Duodenal mucosa (tissue), 2 donors: ENCODE data around the gene GLYAT.

ENCODE experiments used
- H3K27ac ChIP-seq: one replicate; pipeline ENCODE4 v1.7.0; 2013; ENCODE audit warnings: low read depth, low read length
- H3K27me3 ChIP-seq, 2 donors: one replicate each; pipeline ENCODE4 v1.7.0; 2013; ENCODE audit warnings: low read length in 2 of 2, control low read depth in 1 of 2; ENCODE audit not compliant: insufficient read depth in 2 of 2, control insufficient read depth in 1 of 2
- H3K36me3 ChIP-seq, 2 donors: one replicate each; pipeline ENCODE4 v1.7.0; 2013; ENCODE audit warnings: low read length in 2 of 2, control low read depth in 1 of 2; ENCODE audit not compliant: insufficient read depth in 2 of 2, control insufficient read depth in 1 of 2
- H3K4me1 ChIP-seq, 2 donors: one replicate each; pipeline ENCODE4 v1.7.0; 2013; ENCODE audit warnings: low read length in 2 of 2, control low read depth in 1 of 2; ENCODE audit not compliant: insufficient read depth in 2 of 2, control insufficient read depth in 1 of 2
- H3K4me3 ChIP-seq, 2 donors: one replicate each; pipeline ENCODE4 v1.7.0; 2013; ENCODE audit warnings: low read length in 2 of 2, low read depth in 1 of 2
- H3K9ac ChIP-seq, 2 donors: one replicate each; pipeline ENCODE4 v1.7.0; 2013; ENCODE audit warnings: low read length in 2 of 2, low read depth in 1 of 2
- H3K9me3 ChIP-seq, 2 donors: one replicate each; pipeline ENCODE4 v1.7.0; 2013; ENCODE audit warnings: low read length in 2 of 2, control low read depth in 1 of 2; ENCODE audit not compliant: control insufficient read depth in 1 of 2

GLYAT gene

GRCh38 chr11:58744988-58745704, 13.4 kb upstream of the GLYAT start:
- H3K4me3 ChIP-seq, result no peak overlapping the region
- H3K27ac ChIP-seq, result no peak overlapping the region
- H3K9ac ChIP-seq, result no peak overlapping the region
- no peaks in the 10 kb centered on the region for H3K36me3 ChIP-seq
- no peaks in the 10 kb centered on the region for H3K4me1 ChIP-seq
- H3K9me3 ChIP-seq, result no peaks in the 10 kb centered on the region
- no peaks in the 10 kb centered on the region for H3K27me3 ChIP-seq

DNA sequence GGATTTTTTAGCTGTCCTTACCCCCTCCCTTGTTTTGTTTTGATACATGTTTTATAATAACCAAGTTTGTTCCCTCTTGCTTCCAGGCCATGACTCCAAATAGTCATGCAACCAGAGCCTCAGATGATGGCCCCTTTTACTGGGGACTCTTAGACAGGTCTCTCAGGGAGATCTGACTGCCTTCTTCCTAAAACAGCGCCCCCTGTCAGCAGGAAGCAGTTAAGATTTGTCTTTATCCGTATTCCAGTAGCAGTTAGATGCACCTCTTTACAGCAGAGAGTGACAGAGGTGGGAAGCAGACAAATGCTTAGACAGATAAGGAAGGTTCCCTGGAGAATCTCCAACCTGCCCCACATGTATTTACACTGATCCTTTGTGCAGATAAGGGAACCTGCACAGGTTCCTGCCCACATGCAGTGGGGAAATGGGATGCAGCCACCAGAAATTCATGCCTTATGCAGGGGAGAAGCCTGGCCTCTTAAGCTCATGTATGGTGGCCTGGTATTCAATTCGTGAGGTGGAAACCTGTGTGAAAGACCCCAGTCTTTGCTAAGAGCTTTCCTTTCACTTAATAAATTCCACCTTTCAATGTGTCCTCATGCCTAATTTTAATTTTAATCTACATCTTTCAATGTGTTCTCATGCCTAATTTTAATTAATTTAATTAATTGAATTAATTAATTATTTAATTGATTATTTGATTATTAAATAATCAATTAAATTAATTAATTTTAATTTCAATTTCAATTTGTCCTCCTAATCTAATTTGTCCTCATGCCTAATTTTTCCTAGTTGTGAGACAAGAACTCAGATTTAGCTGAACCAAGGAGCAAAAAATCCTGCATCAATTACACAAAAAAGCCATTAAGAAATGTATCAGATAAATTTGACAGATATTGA, 11.5 kb upstream of the GLYAT start:
- Histone ChIP-seq H3K9ac (no peak overlapping the region), H3K27me3 (no peaks in the 10 kb centered on the region), H3K4me3 (no peak overlapping the region), H3K9me3 (no peaks in the 10 kb centered on the region), H3K27ac (no peak overlapping the region), H3K36me3 (no peaks in the 10 kb centered on the region), H3K4me1 (no peaks in the 10 kb centered on the region)

DNA sequence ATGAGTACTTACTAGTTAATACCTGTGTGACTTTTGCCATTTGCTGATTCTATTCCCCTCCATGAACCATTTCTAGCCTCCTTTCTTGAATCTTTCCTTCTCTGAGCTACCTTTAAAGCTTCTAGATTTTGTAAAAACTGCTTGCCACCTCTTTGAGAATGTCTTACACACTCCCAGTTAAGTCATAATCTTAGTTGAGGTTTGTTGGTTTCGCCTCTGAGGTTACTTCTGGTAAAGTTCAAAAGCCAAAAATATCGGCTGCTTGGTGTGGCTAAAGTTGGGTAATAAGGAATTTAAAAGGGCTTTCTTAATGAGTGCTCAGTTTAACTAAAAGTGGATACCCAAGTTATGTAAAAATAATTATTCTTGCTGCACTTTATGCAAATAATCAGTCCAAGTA, 10.4 kb upstream of the GLYAT start:
- no peak overlapping the region for H3K27ac ChIP-seq
- no peaks in the 10 kb centered on the region for H3K9me3 ChIP-seq
- no peak overlapping the region for H3K9ac ChIP-seq
- H3K27me3 ChIP-seq, result no peaks in the 10 kb centered on the region
- H3K4me3 ChIP-seq, result no peak overlapping the region
- H3K4me1 ChIP-seq, result no peaks in the 10 kb centered on the region
- no peaks in the 10 kb centered on the region for H3K36me3 ChIP-seq

DNA sequence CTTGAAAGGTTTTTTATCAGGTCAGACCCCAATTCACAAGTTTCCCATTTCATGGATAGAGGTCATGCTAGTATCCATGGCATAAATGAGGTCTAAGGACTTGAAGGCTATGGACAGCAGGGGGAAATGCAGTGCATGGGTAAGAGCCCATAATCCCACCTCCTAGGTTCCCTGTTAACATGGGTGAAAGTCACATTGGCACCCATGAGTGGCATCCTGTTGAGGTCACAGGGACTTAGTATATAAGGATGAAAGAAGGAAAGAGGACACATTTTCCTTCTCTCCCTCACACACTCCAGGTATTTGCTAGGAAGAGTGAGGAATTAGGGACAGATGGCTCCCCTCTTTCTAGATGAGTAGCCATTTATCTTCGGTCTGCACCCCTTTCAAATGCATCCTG, 9.4 kb upstream of the GLYAT start:
- H3K36me3 ChIP-seq, result no peaks in the 10 kb centered on the region
- no peaks in the 10 kb centered on the region for H3K4me1 ChIP-seq
- H3K4me3 ChIP-seq, result no peak overlapping the region
- no peaks in the 10 kb centered on the region for H3K27me3 ChIP-seq
- no peaks in the 10 kb centered on the region for H3K9me3 ChIP-seq
- H3K27ac ChIP-seq, result no peak overlapping the region
- no peak overlapping the region for H3K9ac ChIP-seq

DNA sequence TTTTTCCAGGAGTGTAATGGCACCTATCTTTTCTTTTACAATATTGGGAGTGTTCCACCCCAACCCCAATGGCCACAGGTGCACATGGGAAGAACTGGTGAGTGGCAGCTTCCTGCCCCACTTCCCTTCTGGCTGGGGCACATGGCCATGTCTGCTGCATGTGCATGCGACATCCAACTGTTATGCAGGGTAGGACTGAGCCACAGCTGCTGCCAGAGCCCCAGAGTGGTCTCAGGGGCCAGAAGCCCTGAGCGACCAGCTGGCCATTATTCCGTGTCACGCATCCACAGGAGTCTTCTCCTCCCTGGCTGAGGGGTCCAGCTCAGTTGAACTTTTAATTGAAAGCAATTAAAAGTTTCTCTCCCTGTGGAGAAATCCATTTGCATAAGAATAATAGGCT, 8.7 kb upstream of the GLYAT start:
- Histone ChIP-seq H3K36me3 (no peaks in the 10 kb centered on the region), H3K9ac (no peak overlapping the region), H3K27ac (no peak overlapping the region), H3K4me3 (no peak overlapping the region), H3K27me3 (no peaks in the 10 kb centered on the region), H3K9me3 (no peaks in the 10 kb centered on the region), H3K4me1 (no peaks in the 10 kb centered on the region)

- no peaks in the 10 kb centered on the region for H3K4me1 ChIP-seq
- no peak overlapping the region for H3K27ac ChIP-seq
- no peak overlapping the region for H3K9ac ChIP-seq
- no peaks in the 10 kb centered on the region for H3K36me3 ChIP-seq
- no peak overlapping the region for H3K4me3 ChIP-seq
- no peaks in the 10 kb centered on the region for H3K9me3 ChIP-seq
- H3K27me3 ChIP-seq, result no peaks in the 10 kb centered on the region
These were observed 8.1 kb upstream of the GLYAT start for GRCh38 chr11:58739725-58740430.

- no peak overlapping the region for H3K4me3 ChIP-seq
- no peak overlapping the region for H3K9ac ChIP-seq
- no peak overlapping the region for H3K27ac ChIP-seq
- peaks cover 0 to 3% of the 10 kb centered on the region in 2 donors for H3K27me3 ChIP-seq
- H3K9me3 ChIP-seq, result no peaks in the 10 kb centered on the region
- no peaks in the 10 kb centered on the region for H3K4me1 ChIP-seq
- no peaks in the 10 kb centered on the region for H3K36me3 ChIP-seq
These were observed 3.1 kb upstream of the GLYAT start for GRCh38 chr11:58734681-58735490.

GRCh38 chr11:58730507-58731089, 1.1 kb downstream of the GLYAT start:
- no peaks in the 10 kb centered on the region for H3K36me3 ChIP-seq
- H3K9me3 ChIP-seq, result no peaks in the 10 kb centered on the region
- H3K4me1 ChIP-seq, result peaks cover 0 to 4% of the 10 kb centered on the region in 2 donors
- no peak overlapping the region for H3K27ac ChIP-seq
- peaks cover 0 to 3% of the 10 kb centered on the region in 2 donors for H3K27me3 ChIP-seq
- H3K4me3 ChIP-seq, result no peak overlapping the region
- no peak overlapping the region for H3K9ac ChIP-seq

GRCh38 chr11:58727415-58727797, 4.3 kb downstream of the GLYAT start:
- peaks cover 0 to 3% of the 10 kb centered on the region in 2 donors for H3K27me3 ChIP-seq
- H3K27ac ChIP-seq, result no peak overlapping the region
- no peaks in the 10 kb centered on the region for H3K36me3 ChIP-seq
- peaks cover 0 to 4% of the 10 kb centered on the region in 2 donors for H3K4me1 ChIP-seq
- no peaks in the 10 kb centered on the region for H3K9me3 ChIP-seq
- H3K4me3 ChIP-seq, result no peak overlapping the region
- no peak overlapping the region for H3K9ac ChIP-seq
